ENCODE results near the gene RSPH1. TPM values are rescaled to one million over a fixed set of nuclear protein-coding genes. Genes with fewer than 3 reads are reported as not detected.

Gene RSPH1
- total and polyA plus RNA-seq, 2 of the 4 experiments (the other 2 are of a cell fraction) = not detected

DNA sequence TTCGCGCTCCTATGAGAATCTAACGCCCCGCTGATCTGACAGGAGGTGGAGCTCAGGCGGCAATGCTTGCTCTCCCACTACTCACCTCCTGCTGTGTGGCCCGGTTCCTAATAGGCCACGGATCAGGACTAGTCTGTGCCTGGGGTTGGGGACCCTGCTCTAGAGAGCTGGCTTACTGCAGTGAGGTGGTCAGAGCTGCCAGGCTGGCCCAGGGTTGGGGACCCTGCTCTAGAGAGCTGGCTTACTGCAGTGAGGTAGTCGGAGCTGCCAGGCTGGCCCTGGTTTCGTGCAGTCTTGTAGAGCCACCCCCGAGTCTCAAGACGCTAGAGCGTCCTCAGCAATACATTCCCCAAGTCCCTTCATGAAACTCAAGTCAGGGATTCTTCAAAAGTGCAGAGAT, 45.1 kb upstream of the RSPH1 start:
- intact Hi-C loops (cut with micrococcal nuclease) (no loop called here), in situ Hi-C loops (cut with MboI; ENCODE audit: low sequenced_read_pairs) (no loop called here), dilution Hi-C loops (cut with HindIII; ENCODE audit: low sequenced_read_pairs, unreplicated experiment) (no loop called here)
- Histone ChIP-seq H3K9ac (ENCODE audit: low read depth, low read length) (no peak overlapping the region), H3K79me1 (ENCODE audit: low read depth in 1 of 2, low read length in 2 of 2) (no peaks in the 10 kb centered on the region), H3K27me3 (ENCODE audit: control insufficient read depth, insufficient read depth, low read length) (peaks cover 13% of the 10 kb centered on the region; the same call in 1 of the 2 replicates), H3K4me2 (ENCODE audit: low read depth, low read length) (no peak overlapping the region), H3K4me3 (ENCODE audit: insufficient read depth, low read depth, low read length) (no peak overlapping the region), H3K27ac (ENCODE audit: insufficient read depth, low read length) (no peak overlapping the region), H3K23ac (ENCODE audit: low read depth, low read length) (no peak overlapping the region), H3K56ac (ENCODE audit: extremely low read depth, insufficient read depth, low read length) (no peak overlapping the region), H3K18ac (ENCODE audit: low read depth, low read length) (no peak overlapping the region), H2BK5ac (ENCODE audit: low read depth, low read length, poor library complexity, severe bottlenecking) (no peak overlapping the region), H2AK5ac (ENCODE audit: low read depth, low read length) (no peak overlapping the region), H2AK9ac (replicated peaks; ENCODE audit: low read depth, low read length, poor library complexity) (no peak overlapping the region), H2BK20ac (ENCODE audit: low read depth, low read length) (no peak overlapping the region), H4K91ac (ENCODE audit: insufficient read depth, low read depth, low read length) (no peak overlapping the region), H4K8ac (ENCODE audit: low read depth in 2 of 2, low read length in 2 of 2) (no peak overlapping the region), H4K5ac (ENCODE audit: low read depth, low read length) (no peak overlapping the region), H2BK15ac (ENCODE audit: low read depth, low read length) (no peak overlapping the region), H3K14ac (replicated peaks; ENCODE audit: low read depth, low read length) (no peak overlapping the region), H3K9me3 (ENCODE audit: control insufficient read depth, insufficient read depth, low read length) (no peaks in the 10 kb centered on the region), H3K4me1 (ENCODE audit: control insufficient read depth, insufficient read depth, low read length) (no peaks in the 10 kb centered on the region), H3K9me1 (ENCODE audit: insufficient read depth, low read length) (no peaks in the 10 kb centered on the region), H4K20me1 (ENCODE audit: insufficient read depth, low read length) (no peaks in the 10 kb centered on the region), H3K36me3 (ENCODE audit: control insufficient read depth, insufficient read depth, low read length) (no peaks in the 10 kb centered on the region), H2BK120ac (ENCODE audit: low read depth, low read length) (no peak overlapping the region), H2AFZ (replicated peaks; ENCODE audit: low read length, poor library complexity) (no peak overlapping the region), H3K4ac (ENCODE audit: low read depth, low read length) (no peak overlapping the region)
- 39% methylated on average over 4 of the region's 12 CpGs; no CpG with 5 or more reads in 1 of the 2 experiments for WGBS, 2 experiments (ENCODE audit: extremely low coverage in 2 of 2, insufficient read length in 1 of 2)
- DNase-seq = no peak
- no peak for ATAC-seq (ENCODE audit: low read depth)
- BruUV-seq (replicated peaks) = no TSS peak
- ChIA-PET CTCF (no interaction called here), POLR2A (ENCODE audit: unreplicated experiment) (no interaction called here)
- TF ChIP-seq RFX5 (IDR thresholded peaks at IDR 0.05; ENCODE audit: low read depth, low read length) = no peak
- TF ChIP-seq NFE2L2 (IDR thresholded peaks at IDR 0.05; ENCODE audit: low read depth, low read length) = no peak
- TF ChIP-seq MXI1 (IDR thresholded peaks at IDR 0.05; ENCODE audit: borderline replicate concordance, low read depth, low read length) = no peak
- no peak for TF ChIP-seq RCOR1 (IDR thresholded peaks at IDR 0.05; ENCODE audit: insufficient replicate concordance, low read length)
- no peak for TF ChIP-seq CEBPB (IDR thresholded peaks at IDR 0.05; ENCODE audit: low read depth, low read length)
- no peak for TF ChIP-seq CHD1 (IDR thresholded peaks at IDR 0.05; ENCODE audit: low read depth, low read length)
- TF ChIP-seq, protein P1, sequence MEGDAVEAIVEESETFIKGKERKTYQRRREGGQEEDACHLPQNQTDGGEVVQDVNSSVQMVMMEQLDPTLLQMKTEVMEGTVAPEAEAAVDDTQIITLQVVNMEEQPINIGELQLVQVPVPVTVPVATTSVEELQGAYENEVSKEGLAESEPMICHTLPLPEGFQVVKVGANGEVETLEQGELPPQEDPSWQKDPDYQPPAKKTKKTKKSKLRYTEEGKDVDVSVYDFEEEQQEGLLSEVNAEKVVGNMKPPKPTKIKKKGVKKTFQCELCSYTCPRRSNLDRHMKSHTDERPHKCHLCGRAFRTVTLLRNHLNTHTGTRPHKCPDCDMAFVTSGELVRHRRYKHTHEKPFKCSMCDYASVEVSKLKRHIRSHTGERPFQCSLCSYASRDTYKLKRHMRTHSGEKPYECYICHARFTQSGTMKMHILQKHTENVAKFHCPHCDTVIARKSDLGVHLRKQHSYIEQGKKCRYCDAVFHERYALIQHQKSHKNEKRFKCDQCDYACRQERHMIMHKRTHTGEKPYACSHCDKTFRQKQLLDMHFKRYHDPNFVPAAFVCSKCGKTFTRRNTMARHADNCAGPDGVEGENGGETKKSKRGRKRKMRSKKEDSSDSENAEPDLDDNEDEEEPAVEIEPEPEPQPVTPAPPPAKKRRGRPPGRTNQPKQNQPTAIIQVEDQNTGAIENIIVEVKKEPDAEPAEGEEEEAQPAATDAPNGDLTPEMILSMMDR (conservative IDR thresholded peaks at IDR 0.05; ENCODE audit: low read depth, low read length) = no peak
- no peak for TF ChIP-seq MAZ (IDR thresholded peaks at IDR 0.05; ENCODE audit: borderline replicate concordance, low read depth, low read length)
- no peak for TF ChIP-seq MAFK (IDR thresholded peaks at IDR 0.05; ENCODE audit: low read depth, low read length)
- TF ChIP-seq, protein P2, sequence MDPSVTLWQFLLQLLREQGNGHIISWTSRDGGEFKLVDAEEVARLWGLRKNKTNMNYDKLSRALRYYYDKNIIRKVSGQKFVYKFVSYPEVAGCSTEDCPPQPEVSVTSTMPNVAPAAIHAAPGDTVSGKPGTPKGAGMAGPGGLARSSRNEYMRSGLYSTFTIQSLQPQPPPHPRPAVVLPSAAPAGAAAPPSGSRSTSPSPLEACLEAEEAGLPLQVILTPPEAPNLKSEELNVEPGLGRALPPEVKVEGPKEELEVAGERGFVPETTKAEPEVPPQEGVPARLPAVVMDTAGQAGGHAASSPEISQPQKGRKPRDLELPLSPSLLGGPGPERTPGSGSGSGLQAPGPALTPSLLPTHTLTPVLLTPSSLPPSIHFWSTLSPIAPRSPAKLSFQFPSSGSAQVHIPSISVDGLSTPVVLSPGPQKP (IDR thresholded peaks at IDR 0.05; ENCODE audit: borderline replicate concordance, low read depth, low read length) = no peak
- TF ChIP-seq BHLHE40 (IDR thresholded peaks at IDR 0.05; ENCODE audit: low read depth, low read length) = no peak
- TF ChIP-seq POLR2A (IDR thresholded peaks at IDR 0.05; ENCODE audit: low read depth, low read length) = no peak
- no peak for TF ChIP-seq RAD21 (IDR thresholded peaks at IDR 0.05; ENCODE audit: low read length)
- TF ChIP-seq, protein P3, sequence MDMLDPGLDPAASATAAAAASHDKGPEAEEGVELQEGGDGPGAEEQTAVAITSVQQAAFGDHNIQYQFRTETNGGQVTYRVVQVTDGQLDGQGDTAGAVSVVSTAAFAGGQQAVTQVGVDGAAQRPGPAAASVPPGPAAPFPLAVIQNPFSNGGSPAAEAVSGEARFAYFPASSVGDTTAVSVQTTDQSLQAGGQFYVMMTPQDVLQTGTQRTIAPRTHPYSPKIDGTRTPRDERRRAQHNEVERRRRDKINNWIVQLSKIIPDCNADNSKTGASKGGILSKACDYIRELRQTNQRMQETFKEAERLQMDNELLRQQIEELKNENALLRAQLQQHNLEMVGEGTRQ (IDR thresholded peaks at IDR 0.05; ENCODE audit: low read depth, low read length) = no peak
- no peak for TF ChIP-seq SMC3 (IDR thresholded peaks at IDR 0.05; ENCODE audit: low read depth, low read length)
- TF ChIP-seq FOS (IDR thresholded peaks at IDR 0.05; ENCODE audit: low read depth, low read length) = no peak

Measured in IMR-90 (cell line).